ENCODE results near the gene NEK9. TPM values are rescaled to one million over a fixed set of nuclear protein-coding genes. Genes with fewer than 3 reads are reported as not detected.

The NEK9 gene
- total and polyA plus RNA-seq, 2 donors (not counting 1 experiment from before 2014, with no cell fraction given): 35.1 to 110 TPM

DNA sequence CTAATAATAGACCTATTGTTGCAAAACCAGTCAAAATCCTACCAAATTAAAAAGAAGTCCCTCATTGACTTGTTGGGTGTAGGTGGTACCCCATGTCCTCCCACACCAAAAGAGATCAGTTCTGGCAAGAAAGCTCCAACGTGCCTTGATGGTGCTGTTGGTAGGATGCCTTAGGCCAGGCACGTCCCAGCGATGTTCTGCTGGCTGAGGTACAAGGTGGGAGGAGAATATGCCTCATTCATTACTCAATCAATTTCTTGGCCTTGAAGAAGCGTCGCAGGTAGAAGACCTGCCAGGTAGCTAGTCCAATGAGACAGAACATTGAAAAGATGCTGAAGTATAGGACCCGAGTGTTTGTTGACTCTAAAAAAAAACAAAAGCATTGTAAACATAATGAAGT is 7.8 kb upstream of the NEK9 start:
- Mint-ChIP-seq H3K4me1 (peaks cover 21% of the 10 kb centered on the region), H3K27ac (peak overlapping the region; percentile 32), H3K9me3 (ENCODE audit: insufficient read depth) (no peaks in the 10 kb centered on the region), H3K4me3 (no peak overlapping the region), H3K27me3 (no peaks in the 10 kb centered on the region)
- DNase-seq: no peak
- peaks cover 28% of the 10 kb centered on the region for H3K79me2 ChIP-seq (ENCODE audit: control insufficient read depth, insufficient read depth, low read length)
- no peaks in the 10 kb centered on the region for H3K27me3 ChIP-seq (replicated peaks in 1 of 4; ENCODE audit: control extremely low read depth in 1 of 4, control insufficient read depth in 3 of 4, insufficient read depth in 4 of 4, low read length in 3 of 4)
- TF ChIP-seq EZH2 (IDR thresholded peaks at IDR 0.05; ENCODE audit: borderline replicate concordance, insufficient read depth, low read depth, low read length, poor library complexity, severe bottlenecking): no peak
- TF ChIP-seq, protein P1, sequence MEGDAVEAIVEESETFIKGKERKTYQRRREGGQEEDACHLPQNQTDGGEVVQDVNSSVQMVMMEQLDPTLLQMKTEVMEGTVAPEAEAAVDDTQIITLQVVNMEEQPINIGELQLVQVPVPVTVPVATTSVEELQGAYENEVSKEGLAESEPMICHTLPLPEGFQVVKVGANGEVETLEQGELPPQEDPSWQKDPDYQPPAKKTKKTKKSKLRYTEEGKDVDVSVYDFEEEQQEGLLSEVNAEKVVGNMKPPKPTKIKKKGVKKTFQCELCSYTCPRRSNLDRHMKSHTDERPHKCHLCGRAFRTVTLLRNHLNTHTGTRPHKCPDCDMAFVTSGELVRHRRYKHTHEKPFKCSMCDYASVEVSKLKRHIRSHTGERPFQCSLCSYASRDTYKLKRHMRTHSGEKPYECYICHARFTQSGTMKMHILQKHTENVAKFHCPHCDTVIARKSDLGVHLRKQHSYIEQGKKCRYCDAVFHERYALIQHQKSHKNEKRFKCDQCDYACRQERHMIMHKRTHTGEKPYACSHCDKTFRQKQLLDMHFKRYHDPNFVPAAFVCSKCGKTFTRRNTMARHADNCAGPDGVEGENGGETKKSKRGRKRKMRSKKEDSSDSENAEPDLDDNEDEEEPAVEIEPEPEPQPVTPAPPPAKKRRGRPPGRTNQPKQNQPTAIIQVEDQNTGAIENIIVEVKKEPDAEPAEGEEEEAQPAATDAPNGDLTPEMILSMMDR (IDR thresholded peaks at IDR 0.05): no peak
- H3K36me3 ChIP-seq (replicated peaks in 1 of 2; ENCODE audit: control extremely low read depth in 1 of 2, control insufficient read depth in 1 of 2, extremely low read depth in 1 of 2, insufficient read depth in 2 of 2, low read length in 1 of 2): peaks cover 5 to 15% of the 10 kb centered on the region in 2 experiments
- no peak overlapping the region for H3K4me2 ChIP-seq (replicated peaks; ENCODE audit: low read depth, low read length, poor library complexity, severe bottlenecking)
- no peaks in the 10 kb centered on the region for H3K9me3 ChIP-seq (ENCODE audit: control extremely low read depth in 1 of 3, control insufficient read depth in 2 of 3, insufficient read depth in 1 of 3, low read length in 2 of 3)
- peaks cover 17 to 19% of the 10 kb centered on the region in 2 donors for H3K4me1 ChIP-seq (ENCODE audit: control insufficient read depth in 2 of 2, insufficient read depth in 2 of 2, low read length in 2 of 2)
- POLR2A ChIA-PET: no interaction called here
- WGBS (ENCODE audit: insufficient coverage): no CpG with 5 or more reads among the region's 6 CpGs
- H3K27ac ChIP-seq (ENCODE audit: low read length in 2 of 2): no peak overlapping the region
- CTCF ChIA-PET: interaction anchor here (0.7 to 12.7 kb wide), 11 partner anchors 8 to 427 kb away, joined by 3 to 266 read pairs (median 3); partner anchors contain the start of gene NEK9
- ATAC-seq (ENCODE audit: low read depth): no peak
- intact Hi-C loops (cut with micrococcal nuclease): no loop called here
- no peaks in the 10 kb centered on the region for H4K20me1 ChIP-seq (ENCODE audit: control insufficient read depth, insufficient read depth, low read length, poor library complexity, severe bottlenecking)
- no peak overlapping the region for H2AFZ ChIP-seq (ENCODE audit: insufficient read depth, low read depth, low read length, poor library complexity, severe bottlenecking)
- H3K9ac ChIP-seq (ENCODE audit: low read length): no peak overlapping the region
- H3K4me3 ChIP-seq (ENCODE audit: control extremely low read depth in 1 of 5, extremely low read depth in 1 of 5, insufficient read depth in 1 of 5, low read depth in 2 of 5, low read length in 4 of 5): no peak overlapping the region

DNA sequence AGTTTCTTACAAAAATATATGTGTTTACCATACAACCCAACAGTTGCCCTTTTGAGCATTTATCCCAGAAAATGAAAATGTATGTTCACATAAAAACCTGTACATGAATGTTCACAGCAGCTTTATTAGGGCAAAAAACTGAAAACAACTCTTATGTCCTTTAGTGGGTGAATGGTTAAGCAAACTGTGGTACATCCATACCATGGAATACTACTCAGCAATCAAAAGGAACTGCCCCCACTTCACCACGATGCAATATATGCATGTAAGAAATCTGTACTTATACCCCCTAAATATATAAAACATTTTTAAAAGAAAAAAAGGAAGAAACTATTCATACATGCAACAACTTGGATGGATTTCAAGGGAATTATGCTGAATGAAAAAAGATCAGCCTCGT is 6.7 kb upstream of the NEK9 start:
- POLR2A ChIA-PET: no interaction called here
- peaks cover 5 to 15% of the 10 kb centered on the region in 2 experiments for H3K36me3 ChIP-seq (replicated peaks in 1 of 2; ENCODE audit: control extremely low read depth in 1 of 2, control insufficient read depth in 1 of 2, extremely low read depth in 1 of 2, insufficient read depth in 2 of 2, low read length in 1 of 2)

More for the DNA sequence above, 6.7 kb upstream of the NEK9 start:
- Histone ChIP-seq H3K4me2 (replicated peaks; ENCODE audit: low read depth, low read length, poor library complexity, severe bottlenecking) (no peak overlapping the region), H3K27ac (ENCODE audit: low read length in 2 of 2) (no peak overlapping the region), H3K9me3 (ENCODE audit: control extremely low read depth in 1 of 3, control insufficient read depth in 2 of 3, insufficient read depth in 1 of 3, low read length in 2 of 3) (no peaks in the 10 kb centered on the region), H3K4me3 (ENCODE audit: control extremely low read depth in 1 of 5, extremely low read depth in 1 of 5, insufficient read depth in 1 of 5, low read depth in 2 of 5, low read length in 4 of 5) (no peak overlapping the region), H3K4me1 (ENCODE audit: control insufficient read depth in 2 of 2, insufficient read depth in 2 of 2, low read length in 2 of 2) (peaks cover 9% of the 10 kb centered on the region in 2 donors), H3K79me2 (ENCODE audit: control insufficient read depth, insufficient read depth, low read length) (peaks cover 21% of the 10 kb centered on the region), H2AFZ (ENCODE audit: insufficient read depth, low read depth, low read length, poor library complexity, severe bottlenecking) (no peak overlapping the region), H4K20me1 (ENCODE audit: control insufficient read depth, insufficient read depth, low read length, poor library complexity, severe bottlenecking) (no peaks in the 10 kb centered on the region), H3K27me3 (replicated peaks in 1 of 4; ENCODE audit: control extremely low read depth in 1 of 4, control insufficient read depth in 3 of 4, insufficient read depth in 4 of 4, low read length in 3 of 4) (no peaks in the 10 kb centered on the region), H3K9ac (ENCODE audit: low read length) (no peak overlapping the region)
- no peaks in the 10 kb centered on the region for H3K9me3 Mint-ChIP-seq (ENCODE audit: insufficient read depth)
- no peak overlapping the region for H3K4me3 Mint-ChIP-seq
- TF ChIP-seq EZH2 (IDR thresholded peaks at IDR 0.05; ENCODE audit: borderline replicate concordance, insufficient read depth, low read depth, low read length, poor library complexity, severe bottlenecking): no peak
- TF ChIP-seq, protein P1 (IDR thresholded peaks at IDR 0.05): no peak
- DNase-seq (no peak), ATAC-seq (ENCODE audit: low read depth) (no peak)
- H3K4me1 Mint-ChIP-seq: peaks cover 15% of the 10 kb centered on the region
- CTCF ChIA-PET: interaction anchor here (0.9 to 12.7 kb wide), 6 partner anchors 9 to 428 kb away, joined by 3 to 266 read pairs (median 4); no protein-coding TSS in a partner anchor
- WGBS (ENCODE audit: insufficient coverage): no CpG with 5 or more reads among the region's 2 CpGs
- no peaks in the 10 kb centered on the region for H3K27me3 Mint-ChIP-seq
- no peak overlapping the region for H3K27ac Mint-ChIP-seq
- intact Hi-C loops (cut with micrococcal nuclease): no loop called here

Measured in B cell (primary cell).